Neural cell (in vitro differentiated cells): ENCODE results near the gene MGLL. TPM values are rescaled to one million over a fixed set of nuclear protein-coding genes. Genes with fewer than 3 reads are reported as not detected.

Source experiments
- H2AFZ ChIP-seq: fragments of 200-600, 300-800 bp; sonication (generic), shearing (Covaris generic); 2 replicates; pipeline ENCODE4 v1.6.0; 2014; ENCODE audit warnings: low read depth, mild to moderate bottlenecking, antibody characterized with exemption, low read length, moderate library complexity
- H3F3A ChIP-seq: fragments of 200-600 bp; shearing (Covaris generic); 2 replicates; pipeline ENCODE4 v1.6.1; 2016; ENCODE audit warnings: mild to moderate bottlenecking, moderate library complexity, mixed read lengths, antibody characterized with exemption, low read length; ENCODE audit not compliant: insufficient read depth, poor library complexity, severe bottlenecking
- H3K27ac ChIP-seq: fragments of 200-600, 300-800 bp; sonication (generic), shearing (Covaris generic); 2 replicates; pipeline ENCODE4 v1.5.1; 2014; ENCODE audit warnings: mild to moderate bottlenecking, low read length, moderate library complexity
- H3K27me3 ChIP-seq: fragments of 300-800, 200-600 bp; sonication (generic), shearing (Covaris generic); 2 replicates; pipeline ENCODE4 v1.6.0; 2014; ENCODE audit warnings: mild to moderate bottlenecking, low read depth, low read length, moderate library complexity; ENCODE audit not compliant: insufficient read depth
- H3K36me3 ChIP-seq: fragments of 300-800, 200-600 bp; sonication (generic), shearing (Covaris generic); 2 replicates; pipeline ENCODE4 v1.5.1; 2014; ENCODE audit warnings: mild to moderate bottlenecking, antibody characterized with exemption, low read length, moderate library complexity; ENCODE audit not compliant: insufficient read depth
- H3K4me2 ChIP-seq: fragments of 300-800, 200-600 bp; sonication (generic), shearing (Covaris generic); 2 replicates; pipeline ENCODE4 v1.6.0; 2014; ENCODE audit warnings: mild to moderate bottlenecking, low read length
- H3K4me3 ChIP-seq: fragments of 300-800, 200-600 bp; sonication (generic), shearing (Covaris generic); 2 replicates; pipeline ENCODE4 v1.5.1; 2014; ENCODE audit warnings: mild to moderate bottlenecking, low read length, moderate library complexity
- H3K79me2 ChIP-seq: fragments of 200-600 bp; shearing (Covaris generic); replicated peaks from 2 replicates; pipeline ENCODE4 v1.6.0; 2014; ENCODE audit warnings: mild to moderate bottlenecking, low read length, moderate library complexity; ENCODE audit not compliant: insufficient read depth
- H3K9ac ChIP-seq: fragments of 300-800, 200-600 bp; sonication (generic), shearing (Covaris generic); 2 replicates; pipeline ENCODE4 v1.6.1; 2016; ENCODE audit warnings: mild to moderate bottlenecking, low read length, mixed read lengths
- H3K9me2 ChIP-seq: fragments of 200-600 bp; shearing (Covaris generic); 2 replicates; pipeline ENCODE4 v1.6.1; 2016; ENCODE audit warnings: mild to moderate bottlenecking, low read length, mixed read lengths; ENCODE audit not compliant: insufficient read depth
- H3K9me3 ChIP-seq: fragments of 200-600, 300-800 bp; sonication (generic), shearing (Covaris generic); 2 replicates; pipeline ENCODE4 v1.6.1; 2016; ENCODE audit warnings: mild to moderate bottlenecking, mixed run types, low read length, moderate library complexity, mixed read lengths
- H4K20me1 ChIP-seq: fragments of 200-600 bp; shearing (Covaris generic); 2 replicates; pipeline ENCODE4 v1.6.1; 2016; ENCODE audit warnings: mild to moderate bottlenecking, mixed run types; ENCODE audit not compliant: insufficient read depth
- EP300 ChIP-seq: fragments of 450-650 bp; conservative IDR thresholded peaks from 2 replicates; pipeline ENCODE4 v1.6.1; 2014; ENCODE audit warnings: antibody characterized with exemption, mild to moderate bottlenecking, moderate library complexity; ENCODE audit not compliant: poor library complexity, severe bottlenecking
- EZH2 ChIP-seq: fragments of 200-600, 300-800 bp; shearing (Covaris generic), sonication (generic); IDR thresholded peaks from 2 replicates; pipeline ENCODE4 v1.6.1; 2014; ENCODE audit warnings: antibody characterized with exemption, low read length, borderline replicate concordance, mild to moderate bottlenecking; ENCODE audit not compliant: insufficient read depth, poor library complexity, severe bottlenecking
- MXI1 ChIP-seq: fragments of 450-650 bp; conservative IDR thresholded peaks from 2 replicates; pipeline ENCODE4 v1.6.1; 2014; ENCODE audit warnings: antibody characterized with exemption, mild to moderate bottlenecking; ENCODE audit not compliant: poor library complexity, severe bottlenecking
- RAD21 ChIP-seq: fragments of 450-650 bp; conservative IDR thresholded peaks from 2 replicates; pipeline ENCODE4 v1.6.1; 2014; ENCODE audit warnings: antibody characterized with exemption, mild to moderate bottlenecking, moderate library complexity
- SMC3 ChIP-seq: fragments of 450-650 bp; conservative IDR thresholded peaks from 2 replicates; pipeline ENCODE4 v1.6.1; 2014; ENCODE audit warnings: antibody characterized with exemption, mild to moderate bottlenecking, moderate library complexity; ENCODE audit not compliant: poor library complexity
- TAF1 ChIP-seq: IDR thresholded peaks from 2 replicates; pipeline ENCODE4 v1.6.1; 2012; ENCODE audit warnings: low read depth
- polyA plus RNA-seq: library from polyadenylated mRNA; depleted of rRNA; stranded (reverse); fragments of >200 nt; gene quantifications from 2 replicates; pipeline ENCODE4 v1.2.3, GENCODE V29; 2014
- TF ChIP-seq, protein P1 (sequence below): fragments of 450-650 bp; IDR thresholded peaks from 2 replicates; pipeline ENCODE4 v1.5.1; 2014; ENCODE audit warnings: antibody characterized with exemption, mild to moderate bottlenecking, moderate library complexity; ENCODE audit not compliant: poor library complexity, severe bottlenecking
- TF ChIP-seq, protein P2 (sequence below): IDR thresholded peaks from 2 replicates; pipeline ENCODE4 v1.6.1; 2012; ENCODE audit warnings: borderline replicate concordance

Gene MGLL
- polyA plus RNA-seq, 1 donor from 2014 or later = 2.0 TPM

GRCh38 chr3:127665165-127665564 lies 157.2 kb downstream of the MGLL start:
- Histone ChIP-seq H3K9ac (no peak overlapping the region), H3K36me3 (peaks cover 10% of the 10 kb centered on the region), H3K9me3 (no peaks in the 10 kb centered on the region), H2AFZ (no peak overlapping the region), H3K9me2 (no peaks in the 10 kb centered on the region), H4K20me1 (no peaks in the 10 kb centered on the region), H3F3A (no peaks in the 10 kb centered on the region), H3K4me3 (no peak overlapping the region), H3K27me3 (no peaks in the 10 kb centered on the region), H3K4me2 (no peak overlapping the region), H3K79me2 (no peaks in the 10 kb centered on the region), H3K27ac (no peak overlapping the region)
- TF ChIP-seq EP300 = no peak
- no peak for TF ChIP-seq EZH2
- TF ChIP-seq, protein P1, sequence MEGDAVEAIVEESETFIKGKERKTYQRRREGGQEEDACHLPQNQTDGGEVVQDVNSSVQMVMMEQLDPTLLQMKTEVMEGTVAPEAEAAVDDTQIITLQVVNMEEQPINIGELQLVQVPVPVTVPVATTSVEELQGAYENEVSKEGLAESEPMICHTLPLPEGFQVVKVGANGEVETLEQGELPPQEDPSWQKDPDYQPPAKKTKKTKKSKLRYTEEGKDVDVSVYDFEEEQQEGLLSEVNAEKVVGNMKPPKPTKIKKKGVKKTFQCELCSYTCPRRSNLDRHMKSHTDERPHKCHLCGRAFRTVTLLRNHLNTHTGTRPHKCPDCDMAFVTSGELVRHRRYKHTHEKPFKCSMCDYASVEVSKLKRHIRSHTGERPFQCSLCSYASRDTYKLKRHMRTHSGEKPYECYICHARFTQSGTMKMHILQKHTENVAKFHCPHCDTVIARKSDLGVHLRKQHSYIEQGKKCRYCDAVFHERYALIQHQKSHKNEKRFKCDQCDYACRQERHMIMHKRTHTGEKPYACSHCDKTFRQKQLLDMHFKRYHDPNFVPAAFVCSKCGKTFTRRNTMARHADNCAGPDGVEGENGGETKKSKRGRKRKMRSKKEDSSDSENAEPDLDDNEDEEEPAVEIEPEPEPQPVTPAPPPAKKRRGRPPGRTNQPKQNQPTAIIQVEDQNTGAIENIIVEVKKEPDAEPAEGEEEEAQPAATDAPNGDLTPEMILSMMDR = no peak
- TF ChIP-seq TAF1 = no peak
- no peak for TF ChIP-seq MXI1

DNA sequence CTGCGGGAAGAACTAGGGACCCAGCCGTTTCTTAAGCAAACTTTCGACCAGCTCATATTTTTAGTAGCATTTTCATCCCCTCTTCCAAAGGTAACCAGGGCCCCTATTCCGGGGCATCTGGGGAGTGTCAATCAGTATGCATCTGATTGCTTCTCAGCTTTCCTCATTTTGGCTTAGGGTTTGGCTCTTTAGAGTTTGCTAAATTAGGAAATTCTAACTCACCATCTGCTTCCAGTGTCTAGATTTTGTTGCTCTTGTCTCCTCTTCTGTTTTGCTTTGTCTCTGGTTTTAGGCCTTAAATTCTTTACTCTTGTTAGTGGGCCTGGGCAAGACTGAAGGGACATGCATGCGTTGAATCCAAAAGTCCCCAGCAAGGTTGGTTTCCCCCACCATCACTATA lies 159.2 kb downstream of the MGLL start:
- Histone ChIP-seq H4K20me1 (no peaks in the 10 kb centered on the region), H3K36me3 (peaks cover 12% of the 10 kb centered on the region), H2AFZ (no peak overlapping the region), H3K27me3 (no peaks in the 10 kb centered on the region), H3K79me2 (no peaks in the 10 kb centered on the region), H3F3A (no peaks in the 10 kb centered on the region), H3K4me3 (no peak overlapping the region), H3K9me2 (no peaks in the 10 kb centered on the region), H3K9me3 (no peaks in the 10 kb centered on the region), H3K4me2 (no peak overlapping the region), H3K9ac (no peak overlapping the region), H3K27ac (no peak overlapping the region)
- no peak for TF ChIP-seq SMC3
- TF ChIP-seq RAD21 = no peak

DNA sequence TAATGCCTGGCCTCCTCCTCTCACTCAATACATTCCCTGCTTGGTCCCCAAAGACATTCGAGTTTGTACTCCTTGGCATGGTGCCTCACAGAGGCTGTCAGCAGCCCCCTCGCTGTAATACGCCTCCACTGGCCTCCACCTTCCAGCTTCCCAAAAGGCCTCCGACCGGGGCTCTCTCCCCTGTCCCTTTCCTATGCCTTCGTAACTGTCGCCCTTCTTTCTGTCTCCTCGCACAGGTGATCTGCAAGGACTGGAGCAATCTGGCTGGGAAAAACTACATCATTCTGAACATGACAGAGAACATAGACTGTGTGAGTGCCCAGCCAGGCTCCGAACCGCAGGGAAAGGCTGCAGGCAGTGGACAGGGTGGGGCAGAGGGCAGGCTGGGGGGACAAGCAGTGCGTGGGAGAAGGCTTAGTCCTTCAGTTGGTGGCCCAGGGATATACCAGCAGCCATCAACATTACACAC lies 160.3 kb downstream of the MGLL start:
- Histone ChIP-seq H3K9me3 (no peaks in the 10 kb centered on the region), H3K9me2 (no peaks in the 10 kb centered on the region), H2AFZ (no peak overlapping the region), H3K27ac (no peak overlapping the region), H3K4me2 (no peak overlapping the region), H4K20me1 (no peaks in the 10 kb centered on the region), H3F3A (no peaks in the 10 kb centered on the region), H3K36me3 (peaks cover 12% of the 10 kb centered on the region), H3K27me3 (no peaks in the 10 kb centered on the region), H3K79me2 (no peaks in the 10 kb centered on the region), H3K9ac (no peak overlapping the region), H3K4me3 (no peak overlapping the region)
- no peak for TF ChIP-seq EP300
- TF ChIP-seq, protein P2, sequence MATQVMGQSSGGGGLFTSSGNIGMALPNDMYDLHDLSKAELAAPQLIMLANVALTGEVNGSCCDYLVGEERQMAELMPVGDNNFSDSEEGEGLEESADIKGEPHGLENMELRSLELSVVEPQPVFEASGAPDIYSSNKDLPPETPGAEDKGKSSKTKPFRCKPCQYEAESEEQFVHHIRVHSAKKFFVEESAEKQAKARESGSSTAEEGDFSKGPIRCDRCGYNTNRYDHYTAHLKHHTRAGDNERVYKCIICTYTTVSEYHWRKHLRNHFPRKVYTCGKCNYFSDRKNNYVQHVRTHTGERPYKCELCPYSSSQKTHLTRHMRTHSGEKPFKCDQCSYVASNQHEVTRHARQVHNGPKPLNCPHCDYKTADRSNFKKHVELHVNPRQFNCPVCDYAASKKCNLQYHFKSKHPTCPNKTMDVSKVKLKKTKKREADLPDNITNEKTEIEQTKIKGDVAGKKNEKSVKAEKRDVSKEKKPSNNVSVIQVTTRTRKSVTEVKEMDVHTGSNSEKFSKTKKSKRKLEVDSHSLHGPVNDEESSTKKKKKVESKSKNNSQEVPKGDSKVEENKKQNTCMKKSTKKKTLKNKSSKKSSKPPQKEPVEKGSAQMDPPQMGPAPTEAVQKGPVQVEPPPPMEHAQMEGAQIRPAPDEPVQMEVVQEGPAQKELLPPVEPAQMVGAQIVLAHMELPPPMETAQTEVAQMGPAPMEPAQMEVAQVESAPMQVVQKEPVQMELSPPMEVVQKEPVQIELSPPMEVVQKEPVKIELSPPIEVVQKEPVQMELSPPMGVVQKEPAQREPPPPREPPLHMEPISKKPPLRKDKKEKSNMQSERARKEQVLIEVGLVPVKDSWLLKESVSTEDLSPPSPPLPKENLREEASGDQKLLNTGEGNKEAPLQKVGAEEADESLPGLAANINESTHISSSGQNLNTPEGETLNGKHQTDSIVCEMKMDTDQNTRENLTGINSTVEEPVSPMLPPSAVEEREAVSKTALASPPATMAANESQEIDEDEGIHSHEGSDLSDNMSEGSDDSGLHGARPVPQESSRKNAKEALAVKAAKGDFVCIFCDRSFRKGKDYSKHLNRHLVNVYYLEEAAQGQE = no peak
